HEK293 (cell line): ENCODE data around the gene LHX4.

Experiments used
- CTCF ChIP-seq: fragments of 450-650 bp; formaldehyde crosslinking; IDR thresholded peaks from 2 replicates; pipeline ENCODE4 v1.5.1; 2016; ENCODE audit warnings: missing biosample characterization, missing genetic modification characterization
- ELK4 ChIP-seq: IDR thresholded peaks from 2 replicates; pipeline ENCODE4 v1.6.1; 2011; ENCODE audit warnings: mild to moderate bottlenecking, low read depth, low read length, borderline replicate concordance
- FEZF1 ChIP-seq: fragments of 450-650 bp; formaldehyde crosslinking; IDR thresholded peaks from 2 replicates; pipeline ENCODE4 v1.5.1; 2016; ENCODE audit warnings: missing biosample characterization, missing genetic modification characterization
- GLI4 ChIP-seq: fragments of 450-650 bp; formaldehyde crosslinking; IDR thresholded peaks from 2 replicates; pipeline ENCODE4 v1.5.1; 2016; ENCODE audit warnings: missing biosample characterization, missing genetic modification characterization
- KLF16 ChIP-seq: fragments of 450-650 bp; formaldehyde crosslinking; IDR thresholded peaks from 2 replicates; pipeline ENCODE4 v1.5.1; 2017; ENCODE audit warnings: missing biosample characterization, missing genetic modification characterization
- PBX3 ChIP-seq: sonication (generic); formaldehyde crosslinking; IDR thresholded peaks from 2 replicates; pipeline ENCODE4 v1.8.1; 2022; ENCODE audit warnings: mild to moderate bottlenecking, moderate library complexity, missing genetic modification reagents
- REST ChIP-seq: fragments of 450-650 bp; formaldehyde crosslinking; IDR thresholded peaks from 2 replicates; pipeline ENCODE4 v1.5.1; 2016; ENCODE audit warnings: missing biosample characterization, missing genetic modification characterization
- TCF7L2 ChIP-seq: IDR thresholded peaks from 2 replicates; pipeline ENCODE4 v1.6.1; 2011; ENCODE audit warnings: low read depth, mild to moderate bottlenecking, inconsistent platforms, low read length, moderate library complexity, borderline replicate concordance
- ZNF292 ChIP-seq: fragments of 450-650 bp; formaldehyde crosslinking; IDR thresholded peaks from 2 replicates; pipeline ENCODE4 v1.5.1; 2016; ENCODE audit warnings: low read depth, missing biosample characterization, missing genetic modification characterization, borderline replicate concordance
- ZNF350 ChIP-seq: fragments of 450-650 bp; formaldehyde crosslinking; IDR thresholded peaks from 2 replicates; pipeline ENCODE4 v1.5.0; 2017; ENCODE audit warnings: missing biosample characterization, mild to moderate bottlenecking, missing genetic modification characterization
- ZNF404 ChIP-seq: fragments of 450-650 bp; formaldehyde crosslinking; IDR thresholded peaks from 2 replicates; pipeline ENCODE4 v1.5.1; 2017; ENCODE audit warnings: missing biosample characterization, missing genetic modification characterization
- ZNF776 ChIP-seq: fragments of 450-650 bp; formaldehyde crosslinking; IDR thresholded peaks from 2 replicates; pipeline ENCODE4 v1.5.0; 2017; ENCODE audit warnings: missing biosample characterization, missing genetic modification characterization, borderline replicate concordance

- no peak for TF ChIP-seq CTCF (tag by site-specific recombination)
- no peak for TF ChIP-seq ZNF292 (tag by site-specific recombination)
- no peak for TF ChIP-seq REST (tag by site-specific recombination)
- TF ChIP-seq ZNF404, result no peak
- TF ChIP-seq ELK4, result no peak
- TF ChIP-seq GLI4 (tag by site-specific recombination), result no peak
- no peak for TF ChIP-seq ZNF776 (tag by site-specific recombination)
- no peak for TF ChIP-seq PBX3 (CRISPR knock-in tag)
- TF ChIP-seq TCF7L2, result no peak
- TF ChIP-seq FEZF1 (tag by site-specific recombination), result no peak
- TF ChIP-seq ZNF350 (tag by site-specific recombination), result no peak
- TF ChIP-seq KLF16 (tag by site-specific recombination), result no peak
Observed at GRCh38 chr1:180225403-180225802, 4.7 kb upstream of the LHX4 start.
